Fibroblast of skin of left biceps (primary cell): Measurements from ENCODE around the gene IL21.
A peak's percentile ranks its signal among the peaks of the same experiment; 100 is the strongest.

ENCODE experiments used
- DNase-seq, 2 experiments: peaks; one replicate each; pipeline ENCODE4 v3.0.0-alpha.2; 2013; ENCODE audit warnings: low read depth in 2 of 2

Gene IL21

DNA sequence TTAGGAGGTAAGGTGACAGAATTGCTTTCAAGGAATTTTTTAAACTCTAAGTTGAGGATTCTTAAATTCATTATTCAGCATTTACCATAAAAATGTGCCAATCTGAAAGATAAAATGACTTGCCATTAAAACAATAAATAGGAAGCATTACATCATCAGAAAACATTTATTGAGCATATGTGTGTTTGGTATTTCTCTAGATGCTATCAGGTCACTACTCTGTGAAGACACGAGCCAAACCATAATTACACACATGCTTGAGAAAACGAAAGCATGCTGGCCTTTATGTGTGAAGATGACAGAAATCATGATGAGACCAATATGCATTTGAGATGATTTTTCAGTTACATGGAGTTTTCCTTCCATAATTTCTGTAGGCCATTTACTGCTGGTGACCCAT, 12.3 kb upstream of the IL21 start:
- DNase-seq, result peak in 1 of 2 experiments; percentile 6

DNA sequence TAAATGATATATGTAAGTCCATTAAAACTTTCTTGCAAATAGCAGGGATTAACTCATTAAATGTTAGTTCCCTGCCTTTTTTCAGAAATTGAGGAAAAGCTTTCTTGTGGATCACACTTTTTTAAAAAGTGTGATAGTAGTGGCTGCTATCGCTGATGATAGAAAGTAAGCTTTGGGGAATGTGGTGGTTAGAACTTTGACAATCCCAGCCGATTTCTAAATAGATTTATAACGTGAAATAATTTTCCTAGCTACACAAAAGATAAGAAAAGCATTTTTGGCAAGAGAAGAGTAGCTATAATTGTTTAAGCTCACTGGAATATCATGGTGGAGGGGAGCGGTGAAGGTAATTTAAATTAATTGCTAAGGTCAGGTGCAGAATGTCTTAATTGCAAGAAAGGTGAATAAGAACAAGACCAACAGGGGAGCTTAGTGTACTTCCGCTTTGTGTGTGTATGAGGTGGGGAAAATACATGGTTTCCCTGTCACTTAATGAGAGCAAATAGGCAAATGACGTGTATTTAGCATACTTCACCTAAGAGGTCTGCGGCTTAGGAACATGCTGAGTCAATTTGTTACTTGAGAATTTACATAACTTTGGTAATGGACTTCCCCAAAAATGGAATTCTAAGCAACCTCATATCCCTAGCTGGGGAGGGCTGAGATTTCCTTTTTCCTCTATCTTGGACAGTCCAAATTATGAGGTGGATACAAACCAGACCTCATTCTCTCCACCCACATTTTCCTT, 11.7 kb upstream of the IL21 start:
- DNase-seq, result no peak

DNA sequence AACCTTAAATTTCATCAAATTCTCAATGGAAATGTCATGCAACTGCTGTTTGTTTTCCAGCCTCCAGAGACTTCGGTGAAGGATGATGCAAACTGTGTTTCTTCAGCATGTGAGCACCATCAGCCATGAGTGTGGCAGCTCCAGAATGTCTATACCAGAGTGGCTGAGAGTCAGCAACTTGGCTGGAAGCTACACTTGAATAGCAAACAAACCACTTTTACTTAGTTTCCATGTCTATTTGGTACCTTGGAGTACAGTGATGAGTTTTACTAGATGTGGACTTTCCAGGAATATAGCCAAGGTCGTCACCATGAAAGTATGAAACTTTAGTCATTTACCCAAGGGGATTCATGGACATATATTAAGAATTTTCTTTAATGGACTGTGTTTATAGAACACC, 4.3 kb upstream of the IL21 start:
- no peak for DNase-seq

DNA sequence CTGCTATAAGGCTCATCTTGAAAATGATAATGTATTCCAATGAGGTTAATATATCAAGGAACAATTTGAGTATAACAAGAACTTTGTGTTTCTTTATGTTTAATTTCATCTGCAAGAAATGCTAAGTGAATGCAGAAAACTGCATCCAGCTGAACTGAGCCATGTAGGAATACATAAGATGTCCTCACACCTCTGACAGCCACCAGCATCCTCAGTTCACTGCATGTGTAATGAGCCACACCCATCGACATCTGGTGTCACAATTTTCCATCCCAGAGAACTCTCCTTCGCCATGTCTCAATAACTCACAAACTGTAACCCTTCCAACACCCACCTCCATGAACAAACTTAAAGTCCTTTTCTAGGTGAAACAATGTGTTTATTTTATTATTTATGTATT, 3.3 kb upstream of the IL21 start:
- DNase-seq, result no peak

DNA sequence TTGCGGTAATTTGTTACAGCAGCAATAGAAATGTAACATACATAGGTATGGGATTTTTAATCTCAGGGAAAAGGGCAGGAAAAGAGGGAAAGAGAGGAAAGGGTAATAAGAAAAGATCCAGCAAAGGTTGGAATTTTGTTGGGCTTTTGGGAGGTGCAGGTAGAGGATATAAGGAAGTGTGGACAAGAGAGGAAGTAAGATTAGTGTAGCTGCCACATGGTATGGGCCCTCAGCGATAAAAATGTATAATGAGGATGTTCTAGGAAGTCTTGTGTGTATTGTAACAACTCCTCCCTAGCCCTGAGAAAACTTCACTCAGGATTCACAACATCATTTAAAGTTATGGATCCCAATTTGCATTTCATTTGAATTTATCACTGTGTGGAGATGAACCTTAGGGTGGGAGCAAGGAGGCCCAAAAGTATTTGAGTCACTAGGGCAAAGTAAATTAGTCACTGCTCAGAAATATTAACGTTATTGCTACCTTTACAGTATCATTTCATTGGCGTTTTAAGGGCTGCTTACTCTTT, 2.8 kb upstream of the IL21 start:
- no peak for DNase-seq

DNA sequence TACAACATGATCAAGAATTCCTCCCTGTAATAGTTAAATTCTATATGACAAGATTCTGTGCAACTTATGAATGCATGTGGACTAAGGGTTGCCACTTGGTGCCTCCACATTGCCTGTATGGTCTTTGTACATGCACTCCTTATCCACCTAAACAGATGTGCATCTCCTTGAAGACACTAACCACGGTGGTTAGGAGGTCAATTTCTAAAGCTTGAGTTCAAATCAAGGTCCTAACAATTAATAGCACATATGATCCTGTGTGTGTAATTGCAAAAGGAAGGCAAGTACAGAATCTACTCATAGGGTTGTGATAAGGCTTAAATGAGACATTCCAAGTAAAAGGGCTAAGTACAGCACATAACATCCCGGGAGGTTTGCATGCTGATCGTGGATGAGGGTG, 1.5 kb upstream of the IL21 start:
- no peak for DNase-seq

DNA sequence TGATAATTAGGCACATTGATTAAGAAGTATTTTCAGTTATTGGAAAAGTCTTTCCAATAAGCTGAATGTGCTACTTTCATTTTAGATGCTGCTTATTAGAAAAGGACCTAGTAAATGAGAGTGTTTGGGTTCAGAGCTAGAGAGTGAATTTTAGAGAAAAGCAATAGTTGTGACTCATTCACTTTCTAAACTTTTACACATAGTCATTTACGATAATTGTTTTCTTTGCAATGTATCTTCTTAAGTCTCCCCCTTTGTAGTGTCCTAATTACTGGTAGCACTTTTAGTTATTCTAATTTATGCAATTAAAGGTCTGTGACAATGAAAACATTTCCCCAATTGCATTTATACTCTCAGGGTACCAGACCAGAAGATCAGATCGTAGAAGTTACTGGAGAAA, 1.3 kb downstream of the IL21 start:
- DNase-seq, result no peak

DNA sequence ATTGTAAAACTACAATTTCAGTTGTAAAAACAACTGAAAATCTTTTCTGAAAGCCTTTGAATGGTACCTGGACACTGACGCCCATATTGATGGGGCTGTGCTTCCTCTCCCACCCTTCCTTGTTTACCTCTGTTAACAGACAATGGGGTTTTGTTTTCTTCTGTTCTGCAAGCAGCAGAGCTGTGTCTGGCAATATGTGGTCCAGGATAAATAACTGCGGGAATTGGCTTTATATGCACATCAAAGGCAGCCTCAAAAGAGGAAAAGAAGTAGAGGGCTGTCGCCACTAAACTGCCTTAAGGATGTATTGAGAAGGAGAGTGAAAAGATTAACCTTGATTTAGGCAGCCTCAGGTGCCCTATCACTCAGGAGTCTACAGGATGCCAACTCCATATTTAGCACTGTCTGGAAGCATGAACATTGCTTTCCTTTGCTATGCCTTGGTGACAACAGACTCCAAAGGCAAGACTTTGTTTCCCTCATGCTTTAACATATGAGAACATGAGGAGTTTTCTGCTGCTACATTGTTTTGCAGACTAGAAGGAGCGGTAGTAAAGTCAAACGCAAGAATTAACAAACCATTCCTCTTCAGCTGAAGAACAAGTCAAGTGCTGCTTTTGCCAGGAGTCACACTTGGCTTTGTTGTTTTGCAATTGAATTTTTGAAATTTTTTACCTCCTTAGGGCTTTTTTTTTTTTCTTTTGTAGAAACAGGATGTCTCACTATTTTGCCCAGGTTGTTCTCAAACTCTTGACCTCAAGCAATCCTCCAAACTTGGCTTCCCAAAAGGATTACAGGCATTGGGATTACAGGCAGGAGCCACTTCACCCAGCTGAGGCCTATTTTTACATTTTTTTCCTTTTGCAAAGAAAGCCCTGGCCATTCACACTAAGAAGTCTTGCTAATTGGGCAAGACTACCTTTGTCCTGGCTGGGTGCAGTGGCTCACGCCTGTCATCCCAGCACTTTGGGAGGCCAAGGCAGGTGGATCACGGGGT, 3.0 kb downstream of the IL21 start:
- no peak for DNase-seq

DNA sequence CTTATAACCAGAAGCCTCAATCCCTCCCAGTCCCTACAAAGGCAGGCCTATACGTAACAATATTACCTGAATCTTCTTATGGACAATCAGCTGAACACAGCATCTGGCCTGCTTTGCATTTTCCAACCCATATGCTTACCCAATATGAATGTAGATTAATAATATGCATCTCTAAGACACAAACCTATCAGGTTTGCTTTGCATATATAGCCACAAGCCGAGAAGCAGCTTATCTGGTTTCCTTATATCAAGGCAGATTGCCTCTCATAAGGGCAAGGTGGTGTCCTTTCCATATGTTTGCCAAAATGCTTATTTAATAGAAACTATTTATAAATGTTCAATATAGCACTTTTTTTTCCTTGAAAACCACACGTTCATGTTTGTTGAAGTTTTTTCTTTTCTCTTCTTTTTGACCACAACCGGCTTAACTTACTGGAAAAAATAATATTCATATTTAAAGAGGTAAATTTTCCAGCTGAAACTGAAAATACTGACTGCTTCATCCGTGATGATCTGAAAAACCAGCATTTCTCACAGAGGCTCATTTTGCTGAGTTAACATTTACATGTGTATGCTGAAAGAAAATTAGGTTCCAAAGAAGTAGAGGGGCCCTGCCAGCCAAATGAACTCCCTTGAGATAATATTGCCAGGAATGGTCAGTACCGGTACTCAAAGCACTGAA, 3.8 kb downstream of the IL21 start:
- DNase-seq, result no peak

DNA sequence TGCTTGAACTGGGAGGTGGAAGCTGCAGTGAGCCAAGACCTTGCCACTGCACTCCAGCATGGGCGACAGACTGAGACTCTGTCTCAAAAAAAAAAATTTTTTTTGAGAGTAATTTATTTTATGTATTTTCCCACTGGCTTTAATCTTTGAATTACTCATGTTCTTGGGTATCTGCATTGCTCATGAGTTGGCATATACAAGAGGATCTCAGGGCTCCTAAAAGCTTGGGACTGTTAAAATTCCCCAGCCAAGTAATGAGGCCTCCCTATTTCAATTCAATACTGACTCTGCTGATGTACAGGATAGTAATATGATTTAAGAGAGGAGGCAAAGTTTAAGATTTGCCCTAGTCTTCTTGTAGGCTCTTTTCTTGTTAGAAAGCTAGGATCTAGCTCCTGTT, 6.2 kb downstream of the IL21 start:
- DNase-seq, result no peak

DNA sequence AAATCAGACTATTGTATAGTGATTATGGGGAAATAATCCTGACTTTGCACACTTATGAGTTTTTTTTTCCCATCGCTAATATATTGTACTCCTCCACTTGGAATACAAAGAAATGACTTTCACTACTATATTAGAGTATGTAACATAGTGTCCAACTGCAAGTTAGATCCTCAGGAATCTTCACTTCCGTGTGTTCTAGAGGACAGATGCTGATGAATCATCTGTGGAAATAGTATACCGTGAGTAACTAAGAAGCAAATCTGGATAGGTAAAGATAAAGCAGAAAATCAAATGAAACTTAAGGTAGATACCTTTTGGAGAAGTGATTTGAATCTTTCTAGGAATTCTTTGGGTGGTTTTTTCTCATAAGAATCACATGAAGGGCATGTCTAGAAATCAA, 8.3 kb downstream of the IL21 start:
- DNase-seq, result no peak

DNA sequence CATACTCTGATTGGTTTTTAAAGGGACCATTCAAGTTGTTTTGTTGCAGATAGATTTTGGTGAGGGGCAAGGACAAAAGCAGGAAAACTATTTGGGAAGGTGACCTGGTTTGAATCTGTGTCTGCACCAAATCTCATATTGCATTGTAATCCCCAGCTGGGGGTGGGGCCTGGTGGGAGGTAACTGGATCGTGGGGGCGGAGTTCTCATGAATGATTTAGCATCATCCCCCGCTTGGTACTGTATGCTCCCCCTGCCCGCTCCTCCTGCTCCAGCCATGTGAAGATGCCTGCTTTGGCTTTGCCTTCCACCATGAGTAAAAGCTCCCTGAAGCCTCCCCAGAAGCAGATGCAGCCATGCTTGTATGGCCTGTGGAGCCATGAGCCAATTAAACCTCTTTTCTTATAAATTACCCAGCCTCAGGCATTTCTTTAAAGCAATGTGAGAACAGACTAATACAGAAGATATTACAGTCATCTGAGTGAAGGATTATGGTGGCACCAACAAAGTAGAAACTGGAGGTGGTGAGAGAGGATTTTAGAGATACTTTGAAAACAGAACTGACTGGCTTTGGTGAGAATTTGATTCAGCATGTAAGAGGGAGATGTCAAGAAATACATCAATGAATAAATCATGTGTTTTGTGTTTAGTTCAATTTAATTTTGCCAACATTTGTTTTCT, 14.4 kb downstream of the IL21 start:
- DNase-seq, result no peak

DNA sequence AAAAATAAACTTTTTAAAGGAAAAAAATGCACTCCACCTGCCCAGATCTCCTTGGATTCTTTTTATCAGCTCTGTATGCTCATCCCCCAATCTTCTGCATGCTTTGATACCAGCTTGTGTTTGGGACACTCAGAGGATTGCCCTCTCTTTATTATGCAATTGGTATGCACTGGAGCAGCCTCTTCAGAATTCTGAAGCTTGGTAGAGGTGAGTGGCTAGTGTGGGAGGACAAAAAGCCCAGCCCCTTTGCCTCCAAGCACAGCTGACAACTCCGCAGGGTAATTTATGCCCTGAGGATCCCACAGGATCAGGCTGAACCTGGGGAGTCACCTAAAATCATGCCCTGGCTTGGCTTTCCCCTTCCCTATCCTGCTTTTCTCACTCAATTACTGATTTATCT, 16.7 kb downstream of the IL21 start:
- no peak for DNase-seq

DNA sequence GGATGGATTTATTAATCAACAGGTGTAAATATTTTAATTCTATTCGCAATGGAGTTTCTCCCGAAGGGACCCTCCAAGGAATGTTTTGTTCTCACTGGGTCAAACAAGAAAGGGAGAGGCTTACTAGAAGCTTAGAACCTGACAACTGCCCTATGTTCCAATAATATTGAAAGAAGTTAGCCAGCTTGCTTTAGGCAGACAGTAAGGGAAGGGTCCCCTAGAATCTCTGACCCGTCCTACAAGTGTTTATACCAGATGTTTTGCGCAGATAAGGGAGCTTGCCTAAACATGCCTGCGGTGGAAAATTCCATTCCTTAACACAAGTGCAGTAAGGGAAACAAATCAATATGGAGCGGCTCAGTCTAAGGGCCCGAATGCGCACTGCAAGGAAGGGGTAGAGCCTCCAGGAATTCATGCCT, 17.7 kb downstream of the IL21 start:
- DNase-seq, result no peak

DNA sequence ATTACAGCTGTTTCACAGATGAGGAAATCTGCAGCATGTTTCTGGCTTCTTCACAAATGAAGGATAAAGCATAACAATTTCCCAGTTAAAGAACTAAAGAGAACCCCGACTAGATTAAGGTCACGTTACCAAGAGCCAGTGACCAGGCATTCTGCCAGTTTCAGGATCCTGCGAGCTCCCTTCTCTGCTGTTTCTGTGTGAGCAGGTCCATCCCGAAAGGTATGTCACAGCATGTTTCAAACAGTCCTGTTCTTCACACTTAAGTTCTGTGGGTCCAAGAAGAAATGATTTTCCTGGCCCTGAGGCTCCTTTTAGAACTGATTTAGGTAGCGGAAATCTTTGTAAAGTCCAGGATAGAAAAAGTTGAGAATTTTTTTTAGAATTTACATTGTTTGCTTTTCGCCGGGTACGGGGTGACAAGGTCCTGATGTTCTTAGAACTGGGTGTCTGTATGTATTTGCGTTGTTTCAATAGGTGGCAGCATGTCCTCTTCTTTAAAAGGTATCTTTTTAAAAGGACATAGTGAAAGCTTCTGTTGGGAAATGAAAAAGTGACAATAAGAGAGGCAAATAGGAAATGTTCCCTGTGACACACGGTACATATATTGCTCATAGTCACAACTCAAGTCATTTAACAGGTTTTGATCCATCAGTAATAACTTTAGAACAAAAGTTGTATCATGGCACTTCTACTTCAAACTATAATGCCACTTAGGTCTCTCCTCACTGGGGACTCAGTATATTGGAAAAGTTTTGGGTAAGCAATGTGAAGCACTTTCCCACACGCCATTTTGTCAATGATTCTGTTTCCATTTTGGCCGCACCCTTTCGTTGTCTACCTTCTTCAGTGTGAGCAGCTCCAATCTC, 18.4 kb downstream of the IL21 start:
- DNase-seq, result no peak

DNA sequence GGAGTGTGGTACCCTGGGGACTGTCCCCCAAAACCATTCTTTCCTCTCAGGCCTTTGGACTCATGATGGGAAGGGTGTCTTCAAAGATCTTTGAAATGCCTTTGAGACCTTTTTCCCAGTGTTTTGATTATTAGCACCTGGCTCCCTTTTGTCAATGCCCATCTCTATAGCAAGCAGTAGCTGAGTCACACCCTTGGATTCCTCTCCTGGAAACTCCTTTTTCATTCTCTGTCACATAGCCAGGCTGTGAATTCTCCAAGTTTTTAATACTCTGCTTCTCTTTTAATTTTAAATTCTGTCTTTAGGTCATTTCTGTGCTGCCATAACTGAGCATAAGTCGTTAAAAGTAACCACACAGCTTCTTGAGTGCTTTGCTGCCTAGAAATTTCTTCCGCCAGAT, 29.7 kb downstream of the IL21 start:
- no peak for DNase-seq

DNA sequence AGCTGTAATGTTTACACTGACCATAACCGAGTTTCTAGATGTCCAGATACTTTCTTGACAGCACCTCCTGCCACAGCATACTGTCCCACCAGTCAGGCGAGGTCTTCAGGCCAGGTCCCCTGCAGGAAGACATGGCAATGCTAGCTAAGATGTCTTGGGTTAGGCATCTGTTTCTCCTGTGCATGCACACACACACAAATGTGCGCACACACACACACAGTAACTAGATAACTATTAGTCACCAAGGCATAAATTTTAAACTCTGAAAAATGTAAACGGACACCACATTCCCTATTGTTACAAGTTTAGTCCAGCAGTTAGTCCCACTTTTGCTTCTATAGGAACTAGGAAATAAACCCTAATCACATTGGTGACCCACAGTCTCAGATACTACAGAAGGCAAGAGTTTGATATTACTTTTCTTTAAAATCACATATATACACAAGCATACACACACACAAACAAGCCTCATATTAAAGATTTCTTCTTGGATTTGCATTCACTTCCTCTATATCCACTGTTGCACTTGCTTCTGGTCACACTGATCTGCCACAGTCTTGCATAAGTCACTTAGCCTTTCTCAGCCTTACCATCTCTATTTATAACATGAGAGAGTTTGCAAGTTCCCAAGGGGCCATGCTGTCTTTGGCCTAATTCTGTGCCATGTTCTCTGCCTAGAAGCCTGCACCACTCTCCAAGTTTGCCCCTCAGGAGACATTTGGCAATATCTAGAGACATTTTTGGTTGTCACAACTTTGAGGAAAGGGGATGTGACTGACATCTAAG, 32.2 kb downstream of the IL21 start:
- DNase-seq, result peak; percentile 45 to 55

DNA sequence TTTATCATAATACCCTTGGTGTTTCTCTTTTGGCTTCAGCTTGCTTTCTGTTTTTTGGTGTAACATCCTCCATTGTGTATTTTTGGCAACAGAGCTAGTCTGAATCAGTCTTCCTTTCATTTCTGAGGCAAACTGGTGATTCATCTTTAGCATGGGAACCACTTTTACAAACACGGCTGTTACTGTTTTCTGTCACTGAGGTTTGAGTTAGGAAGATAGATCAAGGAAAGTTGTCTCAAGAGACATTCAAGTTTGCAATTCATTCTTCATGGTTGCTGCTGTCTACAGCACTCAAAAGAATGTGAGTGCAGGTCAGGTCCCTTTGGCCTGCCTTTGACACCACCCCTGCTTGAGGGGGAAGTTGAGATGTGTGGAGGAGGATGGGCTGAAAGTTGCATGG, 36.3 kb downstream of the IL21 start:
- peak; percentile 62 to 70 for DNase-seq

DNA sequence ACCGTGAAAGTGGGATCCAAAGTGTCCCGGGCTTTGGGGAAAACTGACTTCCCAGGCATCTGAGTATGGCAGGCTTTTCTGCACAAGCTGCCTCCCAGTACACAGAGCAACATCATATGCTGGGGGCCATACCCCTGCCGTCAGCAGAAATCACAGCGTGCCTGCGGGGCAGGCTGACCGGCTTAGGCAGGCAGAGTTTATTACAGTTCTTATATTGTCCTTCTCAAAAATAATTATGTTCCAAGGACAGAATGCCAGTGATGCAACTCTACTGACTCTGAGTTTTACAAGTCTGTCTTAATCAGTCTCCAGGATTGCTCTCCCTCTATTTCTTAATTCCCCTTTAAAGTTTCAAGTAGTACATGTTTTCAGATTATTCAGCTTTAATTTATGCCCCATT, 37.0 kb downstream of the IL21 start:
- no peak for DNase-seq
